GM12872 (cell line): ENCODE results near the gene GPR180.

Source experiments
- TF ChIP-seq, protein P1 (sequence below): IDR thresholded peaks from 3 replicates; pipeline ENCODE4 v1.5.1; 2011; ENCODE audit warnings: low read depth, mild to moderate bottlenecking, low read length, moderate library complexity; ENCODE audit not compliant: insufficient read depth

Gene GPR180

DNA sequence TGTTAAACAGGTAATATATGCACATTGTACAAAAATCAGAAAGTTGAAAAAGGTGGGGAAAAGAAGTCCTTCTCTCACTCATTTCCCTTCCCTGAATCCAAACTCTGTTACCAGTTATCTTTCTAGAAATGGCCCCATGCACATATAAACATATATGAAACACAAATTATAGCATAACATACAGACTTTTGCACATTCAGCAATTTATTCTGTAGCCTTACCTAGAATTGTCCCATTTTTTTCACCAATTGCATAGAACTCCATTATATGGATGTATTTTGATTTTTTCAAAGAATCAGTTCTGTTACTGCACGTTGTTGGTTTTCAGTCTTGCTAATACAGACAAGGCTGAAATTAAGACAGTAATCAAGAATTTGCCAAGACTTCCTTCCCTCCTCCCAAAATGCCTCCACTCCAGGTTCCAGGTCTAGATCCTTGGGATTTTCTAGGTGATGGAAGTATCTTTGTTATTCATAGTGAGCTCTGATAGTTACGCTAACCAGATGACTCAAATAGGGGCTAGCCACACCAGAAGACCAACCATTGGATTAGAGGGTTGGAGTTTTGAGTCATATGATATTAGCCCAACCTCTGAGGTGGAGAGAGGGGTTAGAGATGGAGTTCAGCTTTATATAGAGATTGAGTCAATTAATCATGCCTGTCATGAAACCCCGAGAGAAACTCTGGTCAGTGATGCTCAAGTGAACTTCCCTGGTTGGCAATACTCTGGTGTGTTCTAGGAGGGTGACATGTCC is 30.7 kb downstream of the GPR180 start:
- TF ChIP-seq, protein P1, sequence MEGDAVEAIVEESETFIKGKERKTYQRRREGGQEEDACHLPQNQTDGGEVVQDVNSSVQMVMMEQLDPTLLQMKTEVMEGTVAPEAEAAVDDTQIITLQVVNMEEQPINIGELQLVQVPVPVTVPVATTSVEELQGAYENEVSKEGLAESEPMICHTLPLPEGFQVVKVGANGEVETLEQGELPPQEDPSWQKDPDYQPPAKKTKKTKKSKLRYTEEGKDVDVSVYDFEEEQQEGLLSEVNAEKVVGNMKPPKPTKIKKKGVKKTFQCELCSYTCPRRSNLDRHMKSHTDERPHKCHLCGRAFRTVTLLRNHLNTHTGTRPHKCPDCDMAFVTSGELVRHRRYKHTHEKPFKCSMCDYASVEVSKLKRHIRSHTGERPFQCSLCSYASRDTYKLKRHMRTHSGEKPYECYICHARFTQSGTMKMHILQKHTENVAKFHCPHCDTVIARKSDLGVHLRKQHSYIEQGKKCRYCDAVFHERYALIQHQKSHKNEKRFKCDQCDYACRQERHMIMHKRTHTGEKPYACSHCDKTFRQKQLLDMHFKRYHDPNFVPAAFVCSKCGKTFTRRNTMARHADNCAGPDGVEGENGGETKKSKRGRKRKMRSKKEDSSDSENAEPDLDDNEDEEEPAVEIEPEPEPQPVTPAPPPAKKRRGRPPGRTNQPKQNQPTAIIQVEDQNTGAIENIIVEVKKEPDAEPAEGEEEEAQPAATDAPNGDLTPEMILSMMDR = no peak

- TF ChIP-seq, protein P1 = no peak
Measured at GRCh38 chr13:94636942-94637578, 35.4 kb downstream of the GPR180 start.

- TF ChIP-seq, protein P1 = no peak
Measured at GRCh38 chr13:94640721-94641120, 39.1 kb downstream of the GPR180 start.

GRCh38 chr13:94641409-94641941 is 39.8 kb downstream of the GPR180 start:
- TF ChIP-seq, protein P1 = no peak

GRCh38 chr13:94646904-94647303 is 45.2 kb downstream of the GPR180 start:
- TF ChIP-seq, protein P1 = no peak

GRCh38 chr13:94656176-94656575 is 54.5 kb downstream of the GPR180 start:
- TF ChIP-seq, protein P1 = no peak

DNA sequence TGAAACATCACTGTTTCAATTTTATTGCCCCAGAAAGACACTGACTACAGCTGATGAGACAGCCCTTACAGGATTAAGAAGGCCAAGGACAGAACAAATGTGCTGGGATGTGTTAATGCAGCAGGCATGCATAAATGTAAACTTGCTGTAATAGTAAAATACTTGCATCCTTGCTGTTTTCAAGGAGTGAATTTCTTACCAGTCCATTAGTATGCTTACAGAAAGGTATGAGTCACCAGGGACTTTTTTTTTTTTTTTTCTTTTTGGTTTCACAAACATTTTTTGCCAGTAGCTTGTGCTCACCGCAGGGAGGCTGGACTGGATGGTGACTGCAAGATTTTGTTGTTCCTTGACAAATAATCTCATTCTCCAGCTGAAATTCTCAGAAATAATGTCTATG is 55.1 kb downstream of the GPR180 start:
- TF ChIP-seq, protein P1 = no peak
